ENCODE measurements around the gene MEGF11. TPM values are rescaled to one million over a fixed set of nuclear protein-coding genes. Genes with fewer than 3 reads are reported as not detected.

Gene MEGF11
- total RNA-seq, 6 experiments from 2014 or later = not detected

DNA sequence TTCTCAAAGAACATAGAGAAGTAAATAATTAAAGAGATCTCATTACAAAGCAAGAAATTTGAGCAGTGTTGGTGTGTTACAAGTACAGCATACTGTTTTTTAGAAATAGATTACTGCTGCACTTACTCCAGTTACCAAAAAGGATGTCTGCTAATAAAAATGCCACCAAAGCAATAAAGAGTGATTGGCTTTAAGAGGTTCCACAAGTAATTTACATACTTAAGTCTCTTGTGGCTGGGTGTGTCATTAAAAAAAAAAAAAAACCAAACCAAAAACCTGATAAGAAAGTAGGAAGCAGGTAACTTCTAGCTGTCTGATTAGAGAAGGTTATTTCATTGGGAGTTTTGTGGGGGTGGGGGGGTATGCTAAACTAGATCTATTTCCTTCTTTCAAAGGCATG is 369.0 kb downstream of the MEGF11 start:
- no peaks in the 10 kb centered on the region for H3K27me3 Mint-ChIP-seq (ENCODE audit: insufficient read depth)
- no peak overlapping the region for H3K4me3 Mint-ChIP-seq
- H3K27ac Mint-ChIP-seq = no peak overlapping the region
- H3K9me3 Mint-ChIP-seq = no peaks in the 10 kb centered on the region
- H3K4me1 Mint-ChIP-seq (ENCODE audit: low read depth) = no peaks in the 10 kb centered on the region
- TF ChIP-seq, protein P1, sequence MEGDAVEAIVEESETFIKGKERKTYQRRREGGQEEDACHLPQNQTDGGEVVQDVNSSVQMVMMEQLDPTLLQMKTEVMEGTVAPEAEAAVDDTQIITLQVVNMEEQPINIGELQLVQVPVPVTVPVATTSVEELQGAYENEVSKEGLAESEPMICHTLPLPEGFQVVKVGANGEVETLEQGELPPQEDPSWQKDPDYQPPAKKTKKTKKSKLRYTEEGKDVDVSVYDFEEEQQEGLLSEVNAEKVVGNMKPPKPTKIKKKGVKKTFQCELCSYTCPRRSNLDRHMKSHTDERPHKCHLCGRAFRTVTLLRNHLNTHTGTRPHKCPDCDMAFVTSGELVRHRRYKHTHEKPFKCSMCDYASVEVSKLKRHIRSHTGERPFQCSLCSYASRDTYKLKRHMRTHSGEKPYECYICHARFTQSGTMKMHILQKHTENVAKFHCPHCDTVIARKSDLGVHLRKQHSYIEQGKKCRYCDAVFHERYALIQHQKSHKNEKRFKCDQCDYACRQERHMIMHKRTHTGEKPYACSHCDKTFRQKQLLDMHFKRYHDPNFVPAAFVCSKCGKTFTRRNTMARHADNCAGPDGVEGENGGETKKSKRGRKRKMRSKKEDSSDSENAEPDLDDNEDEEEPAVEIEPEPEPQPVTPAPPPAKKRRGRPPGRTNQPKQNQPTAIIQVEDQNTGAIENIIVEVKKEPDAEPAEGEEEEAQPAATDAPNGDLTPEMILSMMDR (IDR thresholded peaks at IDR 0.05) = no peak
- peaks cover 39% of the 10 kb centered on the region for H3K36me3 Mint-ChIP-seq (ENCODE audit: low read depth)
- no peak for DNase-seq

GRCh38 chr15:65883571-65883970 is 370.0 kb downstream of the MEGF11 start:
- Mint-ChIP-seq H3K4me3 (no peak overlapping the region), H3K4me1 (ENCODE audit: low read depth) (no peaks in the 10 kb centered on the region), H3K27me3 (ENCODE audit: insufficient read depth) (no peaks in the 10 kb centered on the region), H3K36me3 (ENCODE audit: low read depth) (peaks cover 39% of the 10 kb centered on the region), H3K27ac (no peak overlapping the region), H3K9me3 (no peaks in the 10 kb centered on the region)
- DNase-seq = no peak
- TF ChIP-seq, protein P1 (IDR thresholded peaks at IDR 0.05) = no peak

GRCh38 chr15:65881766-65882434 is 371.6 kb downstream of the MEGF11 start:
- Mint-ChIP-seq H3K4me1 (ENCODE audit: low read depth) (peaks cover 7% of the 10 kb centered on the region; the same call in 1 of the 2 replicates), H3K4me3 (no peak overlapping the region), H3K9me3 (no peaks in the 10 kb centered on the region), H3K27me3 (ENCODE audit: insufficient read depth) (no peaks in the 10 kb centered on the region), H3K27ac (no peak overlapping the region), H3K36me3 (ENCODE audit: low read depth) (peaks cover 35% of the 10 kb centered on the region)
- TF ChIP-seq, protein P1 (IDR thresholded peaks at IDR 0.05) = no peak
- DNase-seq = no peak

DNA sequence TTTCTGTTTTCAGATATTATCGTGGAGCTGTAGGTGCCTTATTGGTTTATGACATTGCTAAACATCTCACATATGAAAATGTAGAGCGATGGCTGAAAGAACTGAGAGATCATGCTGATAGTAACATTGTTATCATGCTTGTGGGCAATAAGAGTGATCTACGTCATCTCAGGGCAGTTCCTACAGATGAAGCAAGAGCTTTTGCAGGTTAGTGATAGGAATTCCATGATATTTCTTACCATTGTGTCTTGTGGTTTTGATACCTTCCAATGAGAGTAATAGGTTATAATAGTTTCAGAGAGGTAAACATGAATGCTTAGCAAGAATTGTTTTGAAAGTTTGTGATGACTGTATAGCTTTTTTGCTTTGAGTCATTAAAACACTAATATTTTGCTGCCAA is 375.8 kb downstream of the MEGF11 start:
- H3K27me3 Mint-ChIP-seq (ENCODE audit: insufficient read depth) = peaks cover 4% of the 10 kb centered on the region; the same call in 1 of the 2 replicates
- no peaks in the 10 kb centered on the region for H3K9me3 Mint-ChIP-seq
- no peak for DNase-seq
- TF ChIP-seq, protein P1 (IDR thresholded peaks at IDR 0.05) = no peak
- H3K36me3 Mint-ChIP-seq (ENCODE audit: low read depth) = peaks cover 19% of the 10 kb centered on the region
- no peak overlapping the region for H3K27ac Mint-ChIP-seq
- H3K4me3 Mint-ChIP-seq = no peak overlapping the region
- H3K4me1 Mint-ChIP-seq (ENCODE audit: low read depth) = peaks cover 19% of the 10 kb centered on the region

DNA sequence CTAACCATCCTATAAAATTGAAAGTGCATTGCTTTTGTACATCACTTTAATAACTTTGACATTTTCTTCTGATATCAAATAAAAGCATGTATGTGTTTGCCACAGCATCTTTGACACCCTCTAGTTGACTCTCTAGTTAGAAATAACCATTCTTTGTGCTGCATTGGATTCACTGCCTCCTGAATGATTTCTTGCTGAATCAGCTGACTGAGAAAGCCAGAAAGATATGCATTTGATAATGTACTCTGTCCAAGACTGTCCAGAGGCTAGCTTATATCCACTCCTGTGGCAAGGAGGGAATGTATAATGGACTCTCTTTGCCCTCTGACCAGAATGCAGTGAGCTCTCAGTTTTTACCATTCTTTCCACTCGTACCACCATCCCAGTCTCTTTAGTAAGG is 378.1 kb downstream of the MEGF11 start:
- H3K4me3 Mint-ChIP-seq = no peak overlapping the region
- H3K36me3 Mint-ChIP-seq (ENCODE audit: low read depth) = peaks cover 18% of the 10 kb centered on the region
- H3K27me3 Mint-ChIP-seq (ENCODE audit: insufficient read depth) = peaks cover 4% of the 10 kb centered on the region; the same call in 1 of the 2 replicates
- no peak for DNase-seq
- no peaks in the 10 kb centered on the region for H3K9me3 Mint-ChIP-seq
- peaks cover 33% of the 10 kb centered on the region for H3K4me1 Mint-ChIP-seq (ENCODE audit: low read depth)
- TF ChIP-seq, protein P1 (IDR thresholded peaks at IDR 0.05) = no peak
- peak overlapping the region; percentile 38; the same call in 1 of the 2 replicates for H3K27ac Mint-ChIP-seq

All from HFFc6 (cell line).